IMR-90 (cell line): ENCODE results near the gene ATP10A. TPM values are rescaled to one million over a fixed set of nuclear protein-coding genes. Genes with fewer than 3 reads are reported as not detected.

Experiments used
- ATAC-seq: fragments of 200-7000 bp; cut with Tn5 transposase; 2 replicates; pipeline ENCODE4 v1.9.1; 2020; ENCODE audit warnings: low read depth, mild to moderate bottlenecking, moderate library complexity
- BruUV-seq: library from RNA; stranded (reverse); fragments of 400-500 nt; replicated peaks from 2 replicates; lab custom pipeline; 2021; lab: Mats Ljungman, UMichigan
- CTCF ChIA-PET: fragments of 300-600 bp; formaldehyde crosslinking; extraction: SDS; loops from one replicate; lab custom pipeline; 2021; ENCODE audit warnings: antibody characterized with exemption; lab: Yijun Ruan, JAX
- POLR2A ChIA-PET: fragments of 300-600 bp; sonication (Branson Sonifier 250); formaldehyde crosslinking; loops from one replicate; lab custom pipeline; 2022; ENCODE audit warnings: antibody characterized with exemption; ENCODE audit not compliant: unreplicated experiment; lab: Charles Lee
- DNase-seq: peaks from one replicate; pipeline ENCODE4 v3.0.0; 2013
- H2AFZ ChIP-seq: replicated peaks from 2 replicates; pipeline ENCODE3; 2013; ENCODE audit warnings: low read length, mild to moderate bottlenecking; ENCODE audit not compliant: poor library complexity
- H2AK5ac ChIP-seq: 2 replicates; pipeline ENCODE4 v1.6.1; 2013; ENCODE audit warnings: low read depth, low read length, inconsistent platforms
- H2AK9ac ChIP-seq: replicated peaks from 2 replicates; pipeline ENCODE3; 2013; ENCODE audit warnings: mild to moderate bottlenecking, low read depth, low read length, moderate library complexity; ENCODE audit not compliant: poor library complexity
- H2BK120ac ChIP-seq: 2 replicates; pipeline ENCODE4 v1.6.1; 2013; ENCODE audit warnings: low read depth, low read length, inconsistent platforms
- H2BK15ac ChIP-seq: 3 replicates; pipeline ENCODE4 v1.6.1; 2013; ENCODE audit warnings: low read depth, low read length, inconsistent platforms
- H2BK20ac ChIP-seq: 2 replicates; pipeline ENCODE4 v1.6.1; 2013; ENCODE audit warnings: low read depth, mild to moderate bottlenecking, inconsistent platforms, low read length, moderate library complexity
- H2BK5ac ChIP-seq: 2 replicates; pipeline ENCODE4 v1.6.1; 2013; ENCODE audit warnings: mild to moderate bottlenecking, low read depth, low read length, inconsistent platforms; ENCODE audit not compliant: poor library complexity, severe bottlenecking
- H3K14ac ChIP-seq: replicated peaks from 2 replicates; pipeline ENCODE4 v1.6.1; 2013; ENCODE audit warnings: low read depth, low read length, inconsistent platforms
- H3K18ac ChIP-seq: 2 replicates; pipeline ENCODE4 v1.6.1; 2013; ENCODE audit warnings: low read depth, low read length, control low read depth
- H3K23ac ChIP-seq: 2 replicates; pipeline ENCODE4 v1.6.1; 2013; ENCODE audit warnings: low read depth, low read length, inconsistent platforms
- H3K27ac ChIP-seq: 2 replicates; pipeline ENCODE4 v1.5.1; 2013; ENCODE audit warnings: mild to moderate bottlenecking, control low read depth, low read length; ENCODE audit not compliant: insufficient read depth
- H3K27me3 ChIP-seq: 2 replicates; pipeline ENCODE4 v1.6.1; 2013; ENCODE audit warnings: low read length; ENCODE audit not compliant: control insufficient read depth, insufficient read depth
- H3K36me3 ChIP-seq: 2 replicates; pipeline ENCODE4 v1.6.1; 2013; ENCODE audit warnings: low read length, mixed read lengths; ENCODE audit not compliant: control insufficient read depth, insufficient read depth
- H3K4ac ChIP-seq: 2 replicates; pipeline ENCODE4 v1.6.1; 2013; ENCODE audit warnings: low read depth, low read length, inconsistent platforms
- H3K4me1 ChIP-seq: 2 replicates; pipeline ENCODE4 v1.6.1; 2013; ENCODE audit warnings: low read length, mixed read lengths; ENCODE audit not compliant: control insufficient read depth, insufficient read depth
- H3K4me2 ChIP-seq: 2 replicates; pipeline ENCODE4 v1.6.1; 2013; ENCODE audit warnings: low read depth, mild to moderate bottlenecking, control low read depth, low read length, moderate library complexity
- H3K4me3 ChIP-seq: 2 replicates; pipeline ENCODE4 v1.5.1; 2013; ENCODE audit warnings: low read depth, mild to moderate bottlenecking, control low read depth, low read length, moderate library complexity; ENCODE audit not compliant: insufficient read depth
- H3K56ac ChIP-seq: 2 replicates; pipeline ENCODE4 v1.6.1; 2013; ENCODE audit warnings: low read length, inconsistent platforms; ENCODE audit not compliant: insufficient read depth; ENCODE audit errors: extremely low read depth
- H3K79me1 ChIP-seq, 2 experiments: 2 replicates each; pipeline ENCODE4 v1.6.1; 2013; ENCODE audit warnings: low read length in 2 of 2, inconsistent platforms in 1 of 2, low read depth in 1 of 2
- H3K9ac ChIP-seq: 2 replicates; pipeline ENCODE4 v1.6.1; 2013; ENCODE audit warnings: low read depth, low read length, control low read depth
- H3K9me1 ChIP-seq: 2 replicates; pipeline ENCODE4 v1.6.1; 2013; ENCODE audit warnings: low read length, inconsistent platforms; ENCODE audit not compliant: insufficient read depth
- H3K9me3 ChIP-seq: 2 replicates; pipeline ENCODE4 v1.6.1; 2013; ENCODE audit warnings: low read length; ENCODE audit not compliant: control insufficient read depth, insufficient read depth
- H4K20me1 ChIP-seq: 2 replicates; pipeline ENCODE4 v1.6.1; 2013; ENCODE audit warnings: low read length, inconsistent platforms; ENCODE audit not compliant: insufficient read depth
- H4K5ac ChIP-seq: 2 replicates; pipeline ENCODE4 v1.6.1; 2013; ENCODE audit warnings: mild to moderate bottlenecking, low read depth, low read length, control low read depth
- H4K8ac ChIP-seq, 2 experiments: 2 replicates each; pipeline ENCODE4 v1.6.1; 2013; ENCODE audit warnings: low read depth in 2 of 2, low read length in 2 of 2, control low read depth in 1 of 2, inconsistent platforms in 1 of 2
- H4K91ac ChIP-seq: 2 replicates; pipeline ENCODE4 v1.6.1; 2013; ENCODE audit warnings: low read depth, low read length, inconsistent platforms; ENCODE audit not compliant: insufficient read depth
- BHLHE40 ChIP-seq: fragments of 150-350 bp; IDR thresholded peaks from 2 replicates; pipeline ENCODE4 v1.6.1; 2016; ENCODE audit warnings: mild to moderate bottlenecking, low read depth, low read length
- CEBPB ChIP-seq: IDR thresholded peaks from 2 replicates; pipeline ENCODE4 v1.6.1; 2012; ENCODE audit warnings: low read depth, low read length, improper control_type of control experiment
- CHD1 ChIP-seq: IDR thresholded peaks from 2 replicates; pipeline ENCODE4 v1.6.1; 2012; ENCODE audit warnings: low read depth, low read length, improper control_type of control experiment
- ELK1 ChIP-seq: fragments of 150-350 bp; IDR thresholded peaks from 2 replicates; pipeline ENCODE4 v1.6.1; 2016; ENCODE audit warnings: low read depth, mild to moderate bottlenecking, low read length, moderate library complexity, borderline replicate concordance
- FOS ChIP-seq: fragments of 150-350 bp; IDR thresholded peaks from 2 replicates; pipeline ENCODE4 v1.6.1; 2016; ENCODE audit warnings: low read depth, low read length
- MAFK ChIP-seq: IDR thresholded peaks from 2 replicates; pipeline ENCODE4 v1.6.1; 2012; ENCODE audit warnings: low read depth, low read length, improper control_type of control experiment
- MAZ ChIP-seq: IDR thresholded peaks from 2 replicates; pipeline ENCODE4 v1.6.1; 2012; ENCODE audit warnings: low read depth, mild to moderate bottlenecking, low read length, improper control_type of control experiment, moderate library complexity, borderline replicate concordance
- MXI1 ChIP-seq: IDR thresholded peaks from 2 replicates; pipeline ENCODE4 v1.6.1; 2012; ENCODE audit warnings: low read depth, mild to moderate bottlenecking, low read length, moderate library complexity, borderline replicate concordance
- NFE2L2 ChIP-seq: fragments of 150-350 bp; IDR thresholded peaks from 2 replicates; pipeline ENCODE4 v1.6.1; 2016; ENCODE audit warnings: low read depth, mild to moderate bottlenecking, low read length
- POLR2A ChIP-seq: IDR thresholded peaks from 2 replicates; pipeline ENCODE4 v1.6.1; 2012; ENCODE audit warnings: mild to moderate bottlenecking, low read depth, low read length
- RAD21 ChIP-seq: IDR thresholded peaks from 2 replicates; pipeline ENCODE4 v1.6.1; 2012; ENCODE audit warnings: low read length, improper control_type of control experiment
- RCOR1 ChIP-seq: IDR thresholded peaks from 2 replicates; pipeline ENCODE4 v1.6.1; 2012; ENCODE audit warnings: mild to moderate bottlenecking, low read length, improper control_type of control experiment; ENCODE audit not compliant: insufficient replicate concordance
- RFX5 ChIP-seq: IDR thresholded peaks from 2 replicates; pipeline ENCODE4 v1.8.0; 2012; ENCODE audit warnings: low read depth, mild to moderate bottlenecking, low read length, moderate library complexity
- SMC3 ChIP-seq: fragments of 150-350 bp; IDR thresholded peaks from 2 replicates; pipeline ENCODE4 v1.6.1; 2016; ENCODE audit warnings: low read depth, mild to moderate bottlenecking, antibody characterized with exemption, low read length, moderate library complexity
- USF2 ChIP-seq: fragments of 150-350 bp; IDR thresholded peaks from 2 replicates; pipeline ENCODE4 v1.6.1; 2017; ENCODE audit warnings: mild to moderate bottlenecking, antibody characterized with exemption, low read length, low read depth
- WGBS, 2 experiments: methylation state at CpG; one replicate each; pipeline versions ENCODE4 v1.1.5 to v1.1.7; 2013; ENCODE audit warnings: missing lambda C conversion rate in 2 of 2; ENCODE audit not compliant: insufficient read length in 1 of 2; ENCODE audit errors: extremely low coverage in 2 of 2; 5-methylcytosine and 5-hydroxymethylcytosine counted together
- dilution Hi-C: fragments of 300-500 bp; cut with HindIII; formaldehyde crosslinking; loops from one replicate; pipeline ENCODE4 v1.14.3; 2018; ENCODE audit warnings: low sequenced_read_pairs; ENCODE audit not compliant: unreplicated experiment
- in situ Hi-C: fragments of 300-500 bp; cut with MboI; formaldehyde crosslinking; loops from 3 replicates; pipeline ENCODE4 v1.14.3; 2019; ENCODE audit warnings: low sequenced_read_pairs, inconsistent platforms, mixed read lengths
- intact Hi-C: fragments of 100-400 bp; cut with micrococcal nuclease; formaldehyde crosslinking; loops from 2 replicates; pipeline ENCODE4 v1.10.0; 2022
- polyA plus RNA-seq, 3 experiments: library from polyadenylated mRNA; depleted of rRNA; stranded (reverse); fragments of >200 nt; gene quantifications; 2 replicates each; pipeline ENCODE4 v1.2.3, GENCODE V29; 2012; ENCODE audit warnings: low replicate concordance in 1 of 3
- total RNA-seq: library from RNA; depleted of rRNA; stranded (reverse); fragments of >200 nt; gene quantifications from 2 replicates; pipeline ENCODE4 v1.2.3, GENCODE V29; 2012

Gene ATP10A
- total and polyA plus RNA-seq, 2 of the 4 experiments (the other 2 are of a cell fraction) = 13.8 to 16.0 TPM

- BruUV-seq = no TSS peak
- H3K27ac ChIP-seq = no peak overlapping the region
- H2BK120ac ChIP-seq = no peak overlapping the region
- H3K27me3 ChIP-seq = no peaks in the 10 kb centered on the region
- H3K23ac ChIP-seq = no peak overlapping the region
- intact Hi-C loops = loop anchor here (1.0 to 10.0 kb wide), 4 partner anchors 81 to 241 kb away; partner anchors contain the start of gene ATP10A
- H3K36me3 ChIP-seq = peaks cover 7% of the 10 kb centered on the region
- ATAC-seq = peak; percentile 90
- CTCF ChIA-PET = interaction anchor here (1.5 to 1.6 kb wide), 2 partner anchors 10 to 240 kb away, joined by 3 to 6 read pairs; no protein-coding TSS in a partner anchor
- no peak overlapping the region for H2AK5ac ChIP-seq
- H2AFZ ChIP-seq = peak overlapping the region; percentile 18
- H3K14ac ChIP-seq = no peak overlapping the region
- H2BK20ac ChIP-seq = no peak overlapping the region
- H4K5ac ChIP-seq = no peak overlapping the region
- H3K4me2 ChIP-seq = no peak overlapping the region
- 96% methylated on average over 4 of the region's 19 CpGs; no CpG with 5 or more reads in 1 of the 2 experiments for WGBS, 2 experiments
- in situ Hi-C loops = loop anchor here (10.0 kb wide), 1 partner anchor 241 kb away; no protein-coding TSS in a partner anchor
- H3K79me1 ChIP-seq = no peaks in the 10 kb centered on the region; a peak in 1 of 4 replicates
- no peak overlapping the region for H3K4me3 ChIP-seq
- dilution Hi-C loops = no loop called here
- peaks cover 14% of the 10 kb centered on the region for H3K9me1 ChIP-seq
- H2BK15ac ChIP-seq = no peak overlapping the region
- H3K56ac ChIP-seq = no peak overlapping the region
- no peak overlapping the region for H4K8ac ChIP-seq
- no peak overlapping the region for H3K9ac ChIP-seq
- no peak overlapping the region for H3K4ac ChIP-seq
- peak; percentile 24 for DNase-seq
- no peak overlapping the region for H4K91ac ChIP-seq
- H4K20me1 ChIP-seq = no peaks in the 10 kb centered on the region; the same call in 1 of the 2 replicates
- POLR2A ChIA-PET = no interaction called here
- no peaks in the 10 kb centered on the region for H3K9me3 ChIP-seq
- peaks cover 4% of the 10 kb centered on the region for H3K4me1 ChIP-seq
- H3K18ac ChIP-seq = no peak overlapping the region
- H2AK9ac ChIP-seq = no peak overlapping the region
- H2BK5ac ChIP-seq = no peak overlapping the region
- TF ChIP-seq RFX5 (no peak), ELK1 (no peak), USF2 (no peak), CHD1 (no peak), NFE2L2 (no peak), CEBPB (no peak), SMC3 (peak; percentile 68), RAD21 (peak; percentile 70), MXI1 (no peak), BHLHE40 (no peak), POLR2A (no peak), FOS (no peak), MAFK (no peak), RCOR1 (no peak), MAZ (0 out of 2 replicates have a peak, but pooled peaks have one; percentile 12)
Measured at GRCh38 chr15:25693321-25694238, 169.5 kb downstream of the ATP10A start.
